ENCODE results near the gene LCP1.

LCP1 gene

GRCh38 chr13:46143184-46143701 is 38.7 kb downstream of the LCP1 start:
- DNase-seq (ENCODE audit: low read depth): no peak

GRCh38 chr13:46142776-46143175 is 39.2 kb downstream of the LCP1 start:
- DNase-seq (ENCODE audit: low read depth): no peak
- TF ChIP-seq CTCF (conservative IDR thresholded peaks at IDR 0.05; ENCODE audit: control insufficient read depth, insufficient read depth, low read depth, low read length): no peak
- no peak overlapping the region for H3K4me3 ChIP-seq (ENCODE audit: control insufficient read depth, low read depth, low read length)

More at GRCh38 chr13:46143184-46143701, 38.7 kb downstream of the LCP1 start:
- H3K4me3 ChIP-seq (ENCODE audit: control insufficient read depth, low read depth, low read length): no peak overlapping the region
- TF ChIP-seq CTCF (conservative IDR thresholded peaks at IDR 0.05; ENCODE audit: control insufficient read depth, insufficient read depth, low read depth, low read length): no peak

GRCh38 chr13:46140044-46140443 is 41.9 kb downstream of the LCP1 start:
- no peak for DNase-seq (ENCODE audit: low read depth)
- no peak overlapping the region for H3K4me3 ChIP-seq (ENCODE audit: control insufficient read depth, low read depth, low read length)
- no peak for TF ChIP-seq CTCF (conservative IDR thresholded peaks at IDR 0.05; ENCODE audit: control insufficient read depth, insufficient read depth, low read depth, low read length)

GRCh38 chr13:46137627-46138317 is 44.2 kb downstream of the LCP1 start:
- no peak overlapping the region for H3K4me3 ChIP-seq (ENCODE audit: control insufficient read depth, low read depth, low read length)
- DNase-seq (ENCODE audit: low read depth): no peak
- TF ChIP-seq CTCF (conservative IDR thresholded peaks at IDR 0.05; ENCODE audit: control insufficient read depth, insufficient read depth, low read depth, low read length): no peak

GRCh38 chr13:46136688-46137087 is 45.3 kb downstream of the LCP1 start:
- TF ChIP-seq CTCF (conservative IDR thresholded peaks at IDR 0.05; ENCODE audit: control insufficient read depth, insufficient read depth, low read depth, low read length): no peak
- no peak for DNase-seq (ENCODE audit: low read depth)
- no peak overlapping the region for H3K4me3 ChIP-seq (ENCODE audit: control insufficient read depth, low read depth, low read length)

- DNase-seq (ENCODE audit: low read depth): no peak
- H3K4me3 ChIP-seq (ENCODE audit: control insufficient read depth, low read depth, low read length): no peak overlapping the region
- TF ChIP-seq CTCF (conservative IDR thresholded peaks at IDR 0.05; ENCODE audit: control insufficient read depth, insufficient read depth, low read depth, low read length): no peak
These were observed 46.9 kb downstream of the LCP1 start for GRCh38 chr13:46134961-46135522.
